Measurements from ENCODE around the gene OSBPL7. TPM values are rescaled to one million over a fixed set of nuclear protein-coding genes. Genes with fewer than 3 reads are reported as not detected.
A peak's percentile ranks its signal among the peaks of the same experiment; 100 is the strongest.

Gene OSBPL7
- total and polyA plus RNA-seq, 2 of the 4 experiments (the other 2 are of a cell fraction): 5.2 to 14.5 TPM

- peak overlapping the region; percentile 43; the same call in 1 of the 2 replicates for H4K5ac ChIP-seq (ENCODE audit: low read depth, low read length)
- no peak overlapping the region for H2BK5ac ChIP-seq (ENCODE audit: low read depth, low read length, poor library complexity, severe bottlenecking)
- ChIA-PET POLR2A (ENCODE audit: unreplicated experiment) (interaction anchor here (1.6 kb wide), 1 partner anchor 10 kb away, joined by 7 read pairs; the partner anchor contains the start of genes LRRC46 and MRPL10), CTCF (no interaction called here)
- peaks cover 43% of the 10 kb centered on the region for H3K36me3 ChIP-seq (ENCODE audit: control insufficient read depth, insufficient read depth, low read length)
- H2BK20ac ChIP-seq (ENCODE audit: low read depth, low read length): no peak overlapping the region
- WGBS, 2 experiments (ENCODE audit: extremely low coverage in 2 of 2, insufficient read length in 1 of 2): 60% methylated on average over 1 of the region's 4 CpGs; no CpG with 5 or more reads in 1 of the 2 experiments
- no peaks in the 10 kb centered on the region for H4K20me1 ChIP-seq (ENCODE audit: insufficient read depth, low read length)
- no peak overlapping the region for H2BK15ac ChIP-seq (ENCODE audit: low read depth, low read length)
- no peak overlapping the region for H3K56ac ChIP-seq (ENCODE audit: extremely low read depth, insufficient read depth, low read length)
- H3K4ac ChIP-seq (ENCODE audit: low read depth, low read length): no peak overlapping the region
- H3K9me1 ChIP-seq (ENCODE audit: insufficient read depth, low read length): 0 out of 2 replicates have a peak, but pooled peaks cover 4% of the 10 kb centered on the region
- peak overlapping the region; percentile 95 for H3K4me2 ChIP-seq (ENCODE audit: low read depth, low read length)
- H3K23ac ChIP-seq (ENCODE audit: low read depth, low read length): no peak overlapping the region
- dilution Hi-C loops (cut with HindIII; ENCODE audit: low sequenced_read_pairs, unreplicated experiment): no loop called here
- intact Hi-C loops (cut with micrococcal nuclease): no loop called here
- peak overlapping the region; percentile 89 for H2AFZ ChIP-seq (replicated peaks; ENCODE audit: low read length, poor library complexity)
- peaks cover 0 to 17% of the 10 kb centered on the region in 2 experiments; a peak in 1 of 4 replicates for H3K79me1 ChIP-seq (ENCODE audit: low read depth in 1 of 2, low read length in 2 of 2)
- peak overlapping the region; percentile 71 to 88; a peak in 3 of 4 replicates for H4K8ac ChIP-seq (ENCODE audit: low read depth in 2 of 2, low read length in 2 of 2)
- no peak overlapping the region for H2BK120ac ChIP-seq (ENCODE audit: low read depth, low read length)
- H3K27ac ChIP-seq (ENCODE audit: insufficient read depth, low read length): no peak overlapping the region; the same call in 1 of the 2 replicates
- H3K14ac ChIP-seq (replicated peaks; ENCODE audit: low read depth, low read length): no peak overlapping the region
- DNase-seq (no peak), ATAC-seq (ENCODE audit: low read depth) (no peak; the same call in 1 of the 2 replicates)
- peak overlapping the region; percentile 46 for H2AK5ac ChIP-seq (ENCODE audit: low read depth, low read length)
- no TSS peak for BruUV-seq (replicated peaks)
- in situ Hi-C loops (cut with MboI; ENCODE audit: low sequenced_read_pairs): no loop called here
- H2AK9ac ChIP-seq (replicated peaks; ENCODE audit: low read depth, low read length, poor library complexity): peak overlapping the region; percentile 57
- no peaks in the 10 kb centered on the region for H3K27me3 ChIP-seq (ENCODE audit: control insufficient read depth, insufficient read depth, low read length)
- H3K4me1 ChIP-seq (ENCODE audit: control insufficient read depth, insufficient read depth, low read length): peaks cover 11% of the 10 kb centered on the region; the same call in 1 of the 2 replicates
- no peak overlapping the region for H3K18ac ChIP-seq (ENCODE audit: low read depth, low read length)
- TF ChIP-seq ELK1 (IDR thresholded peaks at IDR 0.05; ENCODE audit: borderline replicate concordance, low read depth, low read length) (no peak), CHD1 (IDR thresholded peaks at IDR 0.05; ENCODE audit: low read depth, low read length) (no peak), MXI1 (IDR thresholded peaks at IDR 0.05; ENCODE audit: borderline replicate concordance, low read depth, low read length) (no peak), FOS (IDR thresholded peaks at IDR 0.05; ENCODE audit: low read depth, low read length) (no peak), NFE2L2 (IDR thresholded peaks at IDR 0.05; ENCODE audit: low read depth, low read length) (no peak), RAD21 (IDR thresholded peaks at IDR 0.05; ENCODE audit: low read length) (no peak), CTCF (conservative IDR thresholded peaks at IDR 0.05; ENCODE audit: low read depth, low read length) (no peak), BHLHE40 (IDR thresholded peaks at IDR 0.05; ENCODE audit: low read depth, low read length) (no peak), RFX5 (IDR thresholded peaks at IDR 0.05; ENCODE audit: low read depth, low read length) (no peak), RCOR1 (IDR thresholded peaks at IDR 0.05; ENCODE audit: insufficient replicate concordance, low read length) (no peak)
- H4K91ac ChIP-seq (ENCODE audit: insufficient read depth, low read depth, low read length): peak overlapping the region; percentile 20; the same call in 1 of the 2 replicates
- H3K4me3 ChIP-seq (ENCODE audit: insufficient read depth, low read depth, low read length): peak overlapping the region; percentile 77
- H3K9me3 ChIP-seq (ENCODE audit: control insufficient read depth, insufficient read depth, low read length): no peaks in the 10 kb centered on the region
- peak overlapping the region; percentile 47 for H3K9ac ChIP-seq (ENCODE audit: low read depth, low read length)
These were observed 567 bp downstream of the OSBPL7 start for GRCh38 chr17:47821031-47821423.

Measured in IMR-90 (cell line).